SK-N-SH (cell line): Measurements from ENCODE around the gene COG8. TPM values are rescaled to one million over a fixed set of nuclear protein-coding genes. Genes with fewer than 3 reads are reported as not detected.

Experiments
- CTCF ChIA-PET: fragments of 300-600, 350-600 bp; formaldehyde crosslinking; extraction: SDS; loops from one replicate; lab custom pipeline; 2021; lab: Yijun Ruan, JAX
- POLR2A ChIA-PET: fragments of 350-600 bp; sonication (Branson Sonifier 250); formaldehyde crosslinking; extraction: SDS; loops from one replicate; lab custom pipeline; 2020; ENCODE audit warnings: antibody characterized with exemption, inconsistent platforms; lab: Yijun Ruan, JAX
- DNase-seq: peaks from one replicate; pipeline ENCODE4 v3.0.0; 2012
- H2AFZ ChIP-seq: fragments of 200-600 bp; sonication (generic); 2 replicates; pipeline ENCODE4 v1.8.1; 2016; ENCODE audit warnings: antibody characterized with exemption, mild to moderate bottlenecking, low read depth
- H3F3A ChIP-seq: fragments of 200-600 bp; sonication (generic); replicated peaks from 2 replicates; pipeline ENCODE3; 2016; ENCODE audit warnings: antibody characterized with exemption, mild to moderate bottlenecking; ENCODE audit not compliant: insufficient read depth
- H3K27ac ChIP-seq, 2 experiments: fragments of 200-500 bp in 1 of 2; fragments of 200-600 bp in 1 of 2; sonication (Bioruptor generic) in 1 of 2; sonication (generic), shearing (Covaris generic) in 1 of 2; 2 replicates each; pipeline versions ENCODE4 v1.5.1 to v1.6.1; 2014 to 2016; ENCODE audit warnings: low read depth in 2 of 2, inconsistent platforms in 1 of 2, low read length in 1 of 2, mild to moderate bottlenecking in 1 of 2, mixed read lengths in 1 of 2
- H3K27me3 ChIP-seq: fragments of 200-600 bp; sonication (generic), shearing (Covaris generic); 2 replicates; pipeline ENCODE4 v1.6.1; 2016; ENCODE audit warnings: mixed run types; ENCODE audit not compliant: insufficient read depth
- H3K36me3 ChIP-seq, 2 experiments: fragments of 200-500 bp in 1 of 2; fragments of 200-600 bp in 1 of 2; sonication (Bioruptor generic) in 1 of 2; sonication (generic) in 1 of 2; replicated peaks in 1 of 2; 2 replicates each; pipeline versions ENCODE3 to v1.5.1; 2014 to 2016; ENCODE audit warnings: low read length in 1 of 2, mild to moderate bottlenecking in 1 of 2; ENCODE audit not compliant: insufficient read depth in 2 of 2, control insufficient read depth in 1 of 2
- H3K4me1 ChIP-seq, 2 experiments: fragments of 200-500 bp in 1 of 2; fragments of 200-600 bp in 1 of 2; sonication (Bioruptor generic) in 1 of 2; sonication (generic), shearing (Covaris generic) in 1 of 2; 2 replicates each; pipeline versions ENCODE4 v1.5.1 to v1.6.1; 2014 to 2016; ENCODE audit warnings: low read depth in 1 of 2, low read length in 1 of 2, mixed run types in 1 of 2; ENCODE audit not compliant: insufficient read depth in 2 of 2, control insufficient read depth in 1 of 2
- H3K4me2 ChIP-seq: fragments of 200-600 bp; sonication (generic), shearing (Covaris generic); 2 replicates; pipeline ENCODE4 v1.6.1; 2017; ENCODE audit warnings: mixed run types
- H3K4me3 ChIP-seq, 2 experiments: fragments of 200-500 bp in 1 of 2; fragments of 200-600 bp in 1 of 2; sonication (Bioruptor generic) in 1 of 2; sonication (generic), shearing (Covaris generic) in 1 of 2; 2 replicates each; pipeline versions ENCODE4 v1.5.1 to v1.8.1; 2014 to 2016; ENCODE audit warnings: low read depth in 2 of 2, inconsistent platforms in 1 of 2, low read length in 1 of 2, mild to moderate bottlenecking in 1 of 2, mixed read lengths in 1 of 2, moderate library complexity in 1 of 2
- H3K79me2 ChIP-seq: fragments of 200-600 bp; sonication (generic); 2 replicates; pipeline ENCODE4 v1.8.1; 2017; ENCODE audit warnings: mild to moderate bottlenecking; ENCODE audit not compliant: insufficient read depth
- H3K9ac ChIP-seq: fragments of 200-600 bp; sonication (generic); 2 replicates; pipeline ENCODE4 v1.6.1; 2017; ENCODE audit warnings: mixed run types
- H3K9me2 ChIP-seq: fragments of 200-600 bp; sonication (generic); 2 replicates; pipeline ENCODE4 v1.6.1; 2017; ENCODE audit warnings: mixed run types
- H3K9me3 ChIP-seq: fragments of 200-600 bp; sonication (generic); 2 replicates; pipeline ENCODE4 v1.6.1; 2017; ENCODE audit warnings: mixed run types, mild to moderate bottlenecking, moderate library complexity
- H4K20me1 ChIP-seq: fragments of 200-600 bp; sonication (generic); 2 replicates; pipeline ENCODE4 v1.6.1; 2017; ENCODE audit warnings: mild to moderate bottlenecking, mixed run types; ENCODE audit not compliant: insufficient read depth
- CTCF ChIP-seq: fragments of 200-600 bp; sonication (generic); IDR thresholded peaks from 2 replicates; pipeline ENCODE4 v1.6.1; 2017; ENCODE audit warnings: antibody characterized with exemption, mild to moderate bottlenecking, moderate library complexity
- FOSL2 ChIP-seq: IDR thresholded peaks from 2 replicates; pipeline ENCODE4 v1.4.0; 2012; ENCODE audit warnings: low read depth, mild to moderate bottlenecking, moderate library complexity, borderline replicate concordance
- FOXJ3 ChIP-seq: sonication (generic); formaldehyde crosslinking; IDR thresholded peaks from 2 replicates; pipeline ENCODE4 v1.5.1; 2020; ENCODE audit warnings: mild to moderate bottlenecking, missing genetic modification reagents
- FOXM1 ChIP-seq: IDR thresholded peaks from 2 replicates; pipeline ENCODE4 v1.4.0; 2012; ENCODE audit warnings: low read depth, mild to moderate bottlenecking
- MAX ChIP-seq: IDR thresholded peaks from 2 replicates; pipeline ENCODE4 v1.4.0; 2012; ENCODE audit warnings: low read depth
- MEF2A ChIP-seq: IDR thresholded peaks from 2 replicates; pipeline ENCODE4 v1.4.0; 2012; ENCODE audit warnings: low read depth, borderline replicate concordance
- POLR2AphosphoS5 ChIP-seq: IDR thresholded peaks from 2 replicates; pipeline ENCODE4 v1.6.1; 2012; ENCODE audit warnings: low read depth, low read length
- SIN3A ChIP-seq: IDR thresholded peaks from 2 replicates; pipeline ENCODE4 v1.6.1; 2012; ENCODE audit warnings: low read depth, mild to moderate bottlenecking, low read length, moderate library complexity, borderline replicate concordance
- TCF12 ChIP-seq: IDR thresholded peaks from 2 replicates; pipeline ENCODE4 v1.4.0; 2012
- ZBTB33 ChIP-seq: IDR thresholded peaks from 2 replicates; pipeline ENCODE4 v1.4.0; 2012; ENCODE audit warnings: low read depth, borderline replicate concordance
- WGBS: methylation state at CpG from one replicate; pipeline ENCODE4 v1.1.6; 2017; ENCODE audit warnings: low lambda C conversion rate; 5-methylcytosine and 5-hydroxymethylcytosine counted together
- polyA plus RNA-seq, 3 experiments: library from polyadenylated mRNA; depleted of rRNA; stranded (reverse); fragments of >200 nt; gene quantifications; 2 replicates each; pipeline ENCODE4 v1.2.3, GENCODE V29; 2012

Gene COG8
- polyA plus RNA-seq, 1 of the 3 experiments (the other 2 are of a cell fraction) = 30.2 TPM

- H3K79me2 ChIP-seq = no peaks in the 10 kb centered on the region
- no peak overlapping the region for H3K9ac ChIP-seq
- no peak for DNase-seq
- peaks cover 8% of the 10 kb centered on the region for H3F3A ChIP-seq
- WGBS = 86% methylated on average over 4 of the region's 4 CpGs
- H3K9me3 ChIP-seq = no peaks in the 10 kb centered on the region
- no peak overlapping the region for H3K4me3 ChIP-seq
- no peaks in the 10 kb centered on the region for H3K9me2 ChIP-seq
- H3K4me2 ChIP-seq = no peak overlapping the region
- CTCF ChIA-PET = interaction anchor here (1.3 to 2.1 kb wide), 3 partner anchors 9 to 152 kb away, joined by 3 to 7 read pairs (median 3); no protein-coding TSS in a partner anchor
- H3K27me3 ChIP-seq = no peaks in the 10 kb centered on the region
- H3K36me3 ChIP-seq = peaks cover 25 to 43% of the 10 kb centered on the region in 2 experiments
- H3K4me1 ChIP-seq = no peaks in the 10 kb centered on the region
- H3K27ac ChIP-seq = no peak overlapping the region
- no peaks in the 10 kb centered on the region for H4K20me1 ChIP-seq
- POLR2A ChIA-PET = interaction anchor here (1.2 kb wide), 1 partner anchor 10 kb away, joined by 3 read pairs; no protein-coding TSS in a partner anchor
- TF ChIP-seq CTCF (no peak), TCF12 (no peak), FOXM1 (no peak), FOXJ3 (CRISPR knock-in tag) (no peak), ZBTB33 (no peak), MAX (no peak), SIN3A (no peak)
- H2AFZ ChIP-seq = no peak overlapping the region
These were observed 37.5 kb downstream of the COG8 start for GRCh38 chr16:69301861-69302260.

- H3K9ac ChIP-seq = no peak overlapping the region
- H3K9me2 ChIP-seq = no peaks in the 10 kb centered on the region
- no peak overlapping the region for H3K4me3 ChIP-seq
- ChIA-PET CTCF (interaction anchor here (1.0 to 1.6 kb wide), 4 partner anchors 9 to 15 kb away, joined by 3 read pairs; no protein-coding TSS in a partner anchor), POLR2A (interaction anchor here (1.2 kb wide), 1 partner anchor 11 kb away, joined by 3 read pairs; no protein-coding TSS in a partner anchor)
- H3F3A ChIP-seq = peaks cover 6% of the 10 kb centered on the region
- TF ChIP-seq MEF2A (no peak), FOSL2 (no peak), POLR2AphosphoS5 (no peak)
- no peak overlapping the region for H3K27ac ChIP-seq
- WGBS = 83% methylated on average over 1 of the region's 1 CpG
- H3K36me3 ChIP-seq = peaks cover 25 to 45% of the 10 kb centered on the region in 2 experiments
- no peaks in the 10 kb centered on the region for H3K4me1 ChIP-seq
- H3K9me3 ChIP-seq = no peaks in the 10 kb centered on the region
- no peak overlapping the region for H3K4me2 ChIP-seq
- no peaks in the 10 kb centered on the region for H3K27me3 ChIP-seq
- no peaks in the 10 kb centered on the region for H4K20me1 ChIP-seq
- H3K79me2 ChIP-seq = no peaks in the 10 kb centered on the region
- no peak overlapping the region for H2AFZ ChIP-seq
- DNase-seq = no peak
These were observed 38.2 kb downstream of the COG8 start for GRCh38 chr16:69301187-69301586.
